PC-3 (cell line): ENCODE results near the gene STX2.

ENCODE experiments used
- EZH2 ChIP-seq: fragments of 300-600 bp; sonication (generic); IDR thresholded peaks from one replicate; pipeline ENCODE4 v1.6.1; 2017; ENCODE audit warnings: antibody characterized with exemption, mild to moderate bottlenecking, low read length; ENCODE audit not compliant: unreplicated experiment
- EZH2phosphoT487 ChIP-seq: fragments of 300-600 bp; sonication (generic); IDR thresholded peaks from 2 replicates; pipeline ENCODE4 v1.6.1; 2018; ENCODE audit warnings: mild to moderate bottlenecking, antibody characterized with exemption, low read length, borderline replicate concordance
- TF ChIP-seq, protein P1 (sequence below): fragments of 300-600 bp; sonication (generic); conservative IDR thresholded peaks from 2 replicates; pipeline ENCODE4 v1.5.1; 2017; ENCODE audit warnings: antibody characterized with exemption, low read depth, mild to moderate bottlenecking, low read length

DNA sequence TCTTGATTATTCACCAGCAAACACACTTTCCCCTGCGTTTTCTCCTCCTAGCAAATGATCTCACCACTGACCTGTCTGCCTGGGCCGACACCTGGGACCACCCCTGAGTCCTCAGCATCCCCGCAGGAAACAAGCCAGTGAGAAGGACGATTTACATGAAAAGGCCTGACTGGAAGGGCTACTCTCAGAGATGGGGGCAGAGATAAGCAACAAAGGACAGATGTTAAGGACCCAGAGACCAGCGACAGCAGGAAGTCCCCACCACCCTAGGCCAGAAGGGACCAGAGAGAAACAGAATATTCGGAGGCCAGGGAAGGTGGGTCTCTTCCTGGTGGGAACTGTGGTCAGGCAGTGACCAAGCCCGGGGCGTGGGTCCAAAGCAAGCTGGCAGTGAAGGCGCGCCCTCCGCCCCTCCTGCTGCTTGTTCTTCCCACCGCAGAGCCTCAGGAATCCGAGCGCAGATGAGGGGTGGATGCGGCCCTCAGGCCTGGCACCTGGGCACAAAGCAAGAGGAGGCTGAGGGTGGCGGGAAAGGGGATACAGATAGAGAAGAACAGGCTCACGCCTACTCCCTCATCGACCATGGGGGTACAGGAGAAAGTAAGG lies 55.8 kb downstream of the STX2 start:
- TF ChIP-seq, protein P1, sequence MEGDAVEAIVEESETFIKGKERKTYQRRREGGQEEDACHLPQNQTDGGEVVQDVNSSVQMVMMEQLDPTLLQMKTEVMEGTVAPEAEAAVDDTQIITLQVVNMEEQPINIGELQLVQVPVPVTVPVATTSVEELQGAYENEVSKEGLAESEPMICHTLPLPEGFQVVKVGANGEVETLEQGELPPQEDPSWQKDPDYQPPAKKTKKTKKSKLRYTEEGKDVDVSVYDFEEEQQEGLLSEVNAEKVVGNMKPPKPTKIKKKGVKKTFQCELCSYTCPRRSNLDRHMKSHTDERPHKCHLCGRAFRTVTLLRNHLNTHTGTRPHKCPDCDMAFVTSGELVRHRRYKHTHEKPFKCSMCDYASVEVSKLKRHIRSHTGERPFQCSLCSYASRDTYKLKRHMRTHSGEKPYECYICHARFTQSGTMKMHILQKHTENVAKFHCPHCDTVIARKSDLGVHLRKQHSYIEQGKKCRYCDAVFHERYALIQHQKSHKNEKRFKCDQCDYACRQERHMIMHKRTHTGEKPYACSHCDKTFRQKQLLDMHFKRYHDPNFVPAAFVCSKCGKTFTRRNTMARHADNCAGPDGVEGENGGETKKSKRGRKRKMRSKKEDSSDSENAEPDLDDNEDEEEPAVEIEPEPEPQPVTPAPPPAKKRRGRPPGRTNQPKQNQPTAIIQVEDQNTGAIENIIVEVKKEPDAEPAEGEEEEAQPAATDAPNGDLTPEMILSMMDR: no peak
- TF ChIP-seq EZH2 (no peak), EZH2phosphoT487 (no peak)
